HL-60/S4 treated with retinoic acid at 250 ng/mL for 4 days and 3 days (cell line): ENCODE data around the gene KRT84.
"Not testable (repeated sequence)": the region's sequence is repeated elsewhere in the genome, so short reads cannot be mapped to it uniquely, and the experiment has no call there.

ENCODE experiments used
- in situ Hi-C: fragments of 300-500 bp; cut with MboI; formaldehyde crosslinking; loops from 2 replicates; pipeline ENCODE4 v1.7.0; 2022; ENCODE audit warnings: low sequenced_read_pairs

Gene KRT84

DNA sequence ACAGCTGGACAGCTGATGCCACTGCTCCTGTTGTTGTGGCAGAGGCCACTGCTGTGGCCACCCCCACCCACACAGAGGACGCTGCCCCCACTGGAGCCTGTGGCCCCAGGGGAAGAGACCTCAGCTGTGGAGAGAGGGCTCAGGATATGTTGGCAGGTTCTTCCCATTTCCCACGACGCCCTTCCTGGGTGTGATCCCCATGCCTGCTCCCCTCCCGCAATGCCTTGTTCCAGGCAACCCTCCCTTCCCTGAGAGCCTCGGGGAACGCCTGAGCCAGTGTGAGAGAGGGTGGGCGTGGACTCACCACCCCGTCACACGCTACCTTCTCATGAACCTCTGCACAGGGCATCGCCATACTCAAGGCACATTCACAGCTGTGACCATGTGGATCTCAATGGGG, 26.4 kb upstream of the KRT84 start:
- in situ Hi-C loops = no loop called here

DNA sequence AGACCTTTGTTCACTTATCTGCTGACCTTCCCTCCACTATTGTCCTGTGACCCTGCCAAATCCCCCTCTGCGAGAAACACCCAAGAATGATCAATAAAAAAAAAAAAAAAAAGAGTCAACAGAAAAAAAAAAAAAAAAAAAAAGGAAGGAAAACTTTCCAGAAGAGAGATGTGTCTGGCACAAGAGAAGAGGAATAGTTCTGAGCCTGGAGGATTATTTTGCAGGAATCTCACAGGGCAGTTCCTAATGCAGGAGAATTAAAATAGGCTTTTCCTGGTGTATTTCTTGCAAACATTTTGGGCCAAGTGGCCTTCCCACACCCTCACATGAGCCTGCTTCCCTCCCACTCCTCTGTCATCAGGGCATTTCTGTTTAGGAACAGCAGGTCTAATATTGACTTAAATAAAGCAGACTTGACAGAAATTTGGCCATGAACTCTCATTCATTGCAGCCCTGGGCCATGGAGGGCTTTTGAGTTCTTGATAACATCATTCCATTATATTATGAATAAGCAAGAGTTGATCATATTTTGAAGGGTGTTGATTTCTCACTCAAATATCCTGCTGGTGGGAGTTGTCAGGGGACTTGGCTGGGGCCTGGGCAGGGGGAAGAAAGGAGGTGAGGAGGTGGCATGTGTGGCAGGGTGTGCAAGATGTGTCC, 25.3 kb upstream of the KRT84 start:
- in situ Hi-C loops = not testable (repeated sequence)

DNA sequence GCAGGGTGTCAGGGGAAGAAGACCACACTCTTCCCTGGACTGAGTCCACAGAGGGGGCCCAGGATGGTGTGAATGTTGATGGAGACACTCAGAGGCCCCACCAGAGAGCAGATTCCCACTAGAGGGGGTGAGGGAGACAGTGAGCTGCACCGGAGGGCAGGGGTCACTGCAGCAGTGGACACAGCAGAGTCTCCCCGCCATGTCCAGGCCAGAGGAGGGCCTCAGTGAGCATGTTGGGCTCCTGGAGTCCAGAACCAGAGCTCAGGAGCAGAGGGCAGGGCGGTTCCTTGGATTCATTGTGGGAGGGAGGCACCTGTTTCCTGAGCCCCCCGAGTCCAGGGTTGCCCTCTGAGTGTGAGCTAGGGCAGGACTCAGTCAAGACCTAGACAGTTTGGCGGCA, 22.5 kb upstream of the KRT84 start:
- in situ Hi-C loops = no loop called here

DNA sequence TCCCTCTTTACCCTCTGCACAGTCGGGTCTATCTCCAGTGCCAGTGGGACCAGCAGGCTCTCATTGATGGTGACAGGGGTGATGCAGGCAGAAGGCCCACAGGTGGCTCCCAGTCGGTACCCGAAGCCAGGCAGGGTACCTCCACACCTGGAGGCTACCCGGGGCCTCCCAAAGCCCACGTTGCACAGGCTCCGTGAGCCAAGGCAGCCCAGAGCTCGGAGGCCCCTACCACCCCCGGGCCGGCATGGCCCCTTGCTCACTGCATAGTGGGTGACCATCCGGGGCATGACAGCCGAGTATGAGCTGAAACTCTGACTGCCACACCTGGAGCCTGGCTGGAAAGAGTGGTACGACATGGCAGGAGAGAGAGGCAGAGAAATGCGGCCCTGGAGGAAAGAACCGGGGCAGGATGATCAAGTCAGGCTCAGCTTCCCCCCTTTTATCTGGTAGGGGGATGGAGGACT, 20.5 kb upstream of the KRT84 start, which contains the start of gene KRT82:
Gene KRT82, minus strand, starts transcription at position 414 of the 464 bp plus-strand sequence. Its CDS starts 58 bp downstream, at position 356.
- in situ Hi-C loops = no loop called here

DNA sequence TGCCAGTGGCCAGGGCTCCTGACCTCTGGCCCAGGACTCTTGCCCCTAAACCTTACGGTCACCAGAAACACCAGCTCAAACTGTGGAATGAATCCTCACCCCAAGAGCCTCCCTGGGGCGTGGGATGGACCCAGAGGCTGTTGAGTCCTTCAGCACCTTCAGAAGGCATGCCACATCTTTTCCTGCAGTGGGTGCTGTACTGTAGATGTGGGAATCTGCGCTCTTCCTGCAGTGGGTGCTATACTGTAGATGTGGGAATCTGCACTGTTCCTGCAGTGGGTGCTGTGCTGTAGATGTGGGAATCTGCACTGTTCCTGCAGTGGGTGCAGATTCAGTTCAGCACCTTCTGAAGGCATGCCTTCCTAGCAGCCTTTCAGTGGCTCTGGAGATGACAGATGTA, 19.5 kb upstream of the KRT84 start:
- in situ Hi-C loops = no loop called here

DNA sequence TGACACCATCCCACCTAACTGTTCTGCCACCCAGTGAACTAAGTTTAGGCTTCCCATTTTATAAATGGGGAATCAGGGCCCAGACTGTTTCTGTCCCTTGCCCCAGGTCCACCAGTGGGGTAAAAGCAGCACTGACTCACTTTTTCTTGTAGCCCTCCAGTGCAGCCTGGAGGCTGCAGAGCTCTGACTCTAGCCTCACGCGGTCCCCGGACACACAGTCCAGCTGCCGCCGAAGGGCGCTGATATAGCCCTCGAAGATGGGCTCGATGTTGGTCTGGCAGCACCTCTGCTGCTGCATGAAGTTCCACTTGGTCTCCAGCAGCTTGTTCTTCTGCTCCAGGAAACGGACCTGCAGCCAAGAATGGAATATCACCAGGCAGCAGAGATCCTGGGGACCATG, 18.1 kb upstream of the KRT84 start:
- in situ Hi-C loops = no loop called here

DNA sequence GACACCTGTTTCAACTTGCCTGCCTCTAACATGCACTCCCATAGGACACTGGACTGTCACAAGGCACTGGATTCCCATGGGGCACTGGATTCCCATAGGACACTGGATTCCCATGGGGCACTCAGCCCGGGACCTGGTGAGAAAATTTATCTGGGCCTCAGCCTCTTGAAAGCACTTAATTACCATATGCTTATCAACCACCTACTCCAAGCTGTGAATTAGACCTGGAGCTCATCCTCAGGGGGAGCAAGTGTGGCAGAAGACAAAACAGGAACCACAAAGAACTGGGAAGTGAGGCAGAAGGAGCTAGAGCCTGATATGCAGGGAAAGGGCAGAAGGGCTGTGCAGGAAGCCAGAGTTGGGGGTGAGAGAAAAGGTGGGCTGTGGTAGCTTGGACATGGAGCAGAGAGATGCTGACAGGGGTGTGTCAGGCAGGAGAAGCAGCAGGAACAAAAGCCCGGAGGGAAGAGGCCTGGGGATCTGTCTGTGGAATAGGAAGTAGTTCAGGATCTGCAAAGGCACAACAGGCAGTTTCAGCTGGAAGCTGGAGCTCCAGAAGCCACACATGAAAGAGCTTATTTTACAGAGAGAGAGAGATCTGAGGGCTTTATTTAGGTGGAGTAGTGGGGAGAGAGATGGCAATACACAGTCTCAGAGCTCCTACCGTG, 17.6 kb upstream of the KRT84 start:
- in situ Hi-C loops = no loop called here

DNA sequence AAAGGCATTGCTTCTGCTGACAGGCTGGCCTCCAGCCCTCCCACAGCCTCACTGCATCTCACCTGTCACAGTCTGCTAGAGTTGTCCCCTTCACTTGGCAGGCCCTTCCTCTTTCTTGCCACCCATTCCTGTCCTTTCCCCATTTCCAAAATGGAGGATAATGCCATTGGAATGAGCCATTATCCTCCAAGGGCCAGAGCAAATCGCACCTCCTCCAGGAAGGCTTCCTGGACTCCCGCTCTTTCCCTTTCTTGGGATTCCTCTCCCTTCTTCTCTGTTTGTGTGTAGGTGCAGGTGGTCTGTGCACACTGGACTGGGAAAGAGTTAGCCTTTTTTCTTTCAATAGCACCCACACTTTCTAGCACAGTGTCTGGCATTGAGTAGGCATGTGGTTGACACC, 16.9 kb upstream of the KRT84 start:
- in situ Hi-C loops = no loop called here

DNA sequence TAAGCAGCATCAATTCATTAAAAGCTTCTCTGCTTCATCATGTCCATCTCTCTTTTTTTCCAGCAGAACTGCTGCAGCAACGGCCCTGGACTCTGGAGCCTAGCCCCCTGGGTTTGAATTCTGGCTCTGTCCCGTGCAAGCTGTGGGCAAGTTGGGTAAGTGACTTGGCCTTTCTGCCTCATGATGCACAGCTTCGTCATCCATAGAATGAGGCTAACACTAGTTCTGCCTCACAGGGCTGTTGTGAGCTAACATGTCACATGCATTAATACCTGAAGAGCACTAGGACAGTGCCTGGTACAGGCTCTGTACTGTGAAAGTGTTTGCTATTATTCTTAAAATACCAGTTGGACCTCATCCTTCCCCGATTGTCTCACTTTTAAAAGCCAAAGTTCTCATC, 16.5 kb upstream of the KRT84 start:
- in situ Hi-C loops = no loop called here

DNA sequence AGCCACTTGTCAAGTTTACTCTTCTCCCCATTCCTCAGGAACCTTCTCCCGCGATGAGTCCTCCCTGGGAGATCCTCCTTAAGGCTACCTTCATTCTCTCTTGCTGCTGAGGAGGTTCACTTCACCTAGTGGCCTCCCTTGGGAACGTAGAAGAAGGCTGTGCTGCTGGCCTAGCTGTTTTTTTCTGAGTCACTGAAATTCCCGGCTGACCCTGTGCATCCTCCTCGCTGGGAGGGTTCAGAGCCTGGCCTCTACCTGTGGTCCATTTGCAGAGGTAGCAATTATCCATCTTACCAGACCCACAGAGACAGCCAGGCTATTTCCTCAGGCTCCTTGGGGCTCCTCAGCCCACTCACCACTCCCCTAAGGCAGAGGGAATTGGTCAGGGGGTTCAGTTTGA, 16.1 kb upstream of the KRT84 start:
- in situ Hi-C loops = no loop called here

DNA sequence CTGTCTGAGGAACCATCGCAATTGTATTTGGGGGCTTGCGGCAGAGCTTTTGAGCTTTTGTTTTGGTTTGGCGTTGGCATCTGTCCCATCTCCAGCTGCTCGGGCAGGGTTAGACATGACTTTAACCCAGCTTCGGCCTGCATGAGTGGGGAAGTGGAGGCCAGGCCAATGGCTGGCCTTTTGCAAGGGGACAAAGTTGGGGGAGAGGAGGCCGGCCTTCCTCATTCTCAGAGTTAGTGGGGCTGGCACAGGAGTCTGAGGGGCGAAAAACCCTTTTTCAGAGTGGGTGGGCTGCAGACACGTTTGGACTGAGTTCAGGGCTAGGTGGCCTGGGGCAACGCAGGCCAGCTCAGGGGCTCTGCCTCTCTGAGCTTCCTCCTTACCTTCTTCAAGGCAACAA, 15.5 kb upstream of the KRT84 start:
- in situ Hi-C loops = no loop called here

DNA sequence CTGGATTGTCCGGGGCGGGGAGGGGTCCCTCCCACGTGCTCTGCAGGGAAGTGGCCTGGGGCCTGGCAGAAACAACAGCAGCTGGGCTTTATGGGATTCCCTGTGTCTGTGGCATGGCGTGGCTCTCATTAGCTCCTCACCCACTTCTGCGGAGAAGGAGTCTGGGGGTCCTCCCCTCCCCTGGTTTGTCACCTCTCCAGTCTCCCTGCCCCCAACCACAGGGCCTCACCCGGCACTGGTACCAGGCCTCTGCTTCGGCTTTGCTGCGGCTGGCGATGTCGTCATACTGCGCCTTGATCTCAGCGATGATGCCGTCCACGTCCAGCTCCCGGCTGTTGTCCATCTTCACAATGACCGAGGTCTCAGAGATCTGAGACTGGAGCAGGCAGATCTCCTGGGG, 14.3 kb upstream of the KRT84 start:
- in situ Hi-C loops = loop anchor here (25.0 kb wide), 2 partner anchors 463 to 588 kb away; no protein-coding TSS in a partner anchor

DNA sequence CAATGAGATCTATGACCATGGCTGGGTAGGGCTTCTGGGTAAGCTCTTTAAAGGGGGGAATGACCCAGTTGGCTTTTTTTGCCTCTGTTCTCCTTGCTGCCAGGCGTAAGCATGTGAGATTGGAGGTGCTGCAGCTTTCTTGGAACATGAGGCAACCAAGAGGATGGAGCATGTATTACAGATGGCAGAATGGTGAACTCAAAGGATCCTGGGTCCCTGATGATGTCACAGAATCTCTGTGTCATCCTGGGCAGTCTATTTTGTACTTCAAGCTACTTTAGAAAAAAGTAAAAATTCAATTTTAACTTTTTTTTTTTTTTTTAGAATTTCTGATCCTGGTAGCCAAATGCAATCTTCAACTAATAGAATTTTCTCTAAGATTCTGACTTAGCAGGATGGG, 12.7 kb upstream of the KRT84 start:
- in situ Hi-C loops = loop anchor here (25.0 kb wide), 2 partner anchors 464 to 589 kb away; no protein-coding TSS in a partner anchor

DNA sequence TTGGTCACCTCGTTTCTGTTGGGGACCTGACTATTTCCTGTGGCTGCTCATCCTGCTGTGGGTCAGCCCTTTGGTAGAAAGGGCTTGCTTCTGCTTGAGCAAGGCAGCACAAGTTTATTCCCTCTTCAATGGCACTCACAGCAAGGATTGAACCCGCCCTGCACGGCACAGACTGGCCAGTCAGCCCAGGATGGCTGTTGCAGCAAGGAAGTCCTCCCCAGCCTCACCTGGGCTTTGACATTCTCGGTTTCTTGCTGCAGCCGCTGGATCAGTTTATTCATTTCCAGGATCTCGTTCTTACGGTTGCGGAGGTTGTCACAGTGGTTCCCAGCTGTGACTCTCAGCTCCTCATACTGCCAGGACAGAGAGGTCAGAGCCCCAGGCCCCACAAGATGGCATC, 11.2 kb upstream of the KRT84 start:
- in situ Hi-C loops = loop anchor here (25.0 kb wide), 2 partner anchors 466 to 591 kb away; no protein-coding TSS in a partner anchor

DNA sequence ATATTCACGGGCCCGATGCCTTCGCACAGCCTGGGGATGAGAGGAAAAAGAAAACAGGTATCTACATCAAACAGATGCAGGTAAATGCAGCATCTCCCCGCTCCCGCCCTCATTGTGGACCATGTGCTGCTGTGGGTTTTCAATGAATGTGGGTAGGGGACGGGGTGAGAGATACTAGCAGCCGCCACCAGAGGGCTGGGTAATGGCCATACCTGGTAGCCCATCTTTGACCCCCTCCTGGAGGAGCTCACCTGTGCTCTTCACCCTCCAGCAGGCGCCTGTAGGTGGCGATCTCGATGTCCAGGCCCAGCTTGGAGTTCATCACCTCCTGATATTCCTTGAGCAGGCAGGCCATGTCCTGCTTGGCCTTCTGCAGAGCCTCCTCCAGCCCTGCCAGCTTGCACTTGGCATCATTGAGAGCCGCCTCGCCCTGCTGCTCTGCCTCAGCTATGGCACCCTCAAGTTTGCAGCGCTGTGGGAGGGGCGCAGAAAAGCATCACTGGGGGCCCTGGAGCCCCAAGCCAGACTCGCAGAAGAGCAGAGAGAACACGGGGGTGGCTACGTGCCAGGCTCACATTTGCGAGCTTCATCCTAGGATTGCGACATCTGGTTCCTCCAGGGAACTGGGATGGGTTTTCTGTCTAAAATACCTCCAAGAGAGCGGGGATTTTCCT, 10.4 kb upstream of the KRT84 start:
- in situ Hi-C loops = loop anchor here (25.0 kb wide), 2 partner anchors 466 to 591 kb away; no protein-coding TSS in a partner anchor

DNA sequence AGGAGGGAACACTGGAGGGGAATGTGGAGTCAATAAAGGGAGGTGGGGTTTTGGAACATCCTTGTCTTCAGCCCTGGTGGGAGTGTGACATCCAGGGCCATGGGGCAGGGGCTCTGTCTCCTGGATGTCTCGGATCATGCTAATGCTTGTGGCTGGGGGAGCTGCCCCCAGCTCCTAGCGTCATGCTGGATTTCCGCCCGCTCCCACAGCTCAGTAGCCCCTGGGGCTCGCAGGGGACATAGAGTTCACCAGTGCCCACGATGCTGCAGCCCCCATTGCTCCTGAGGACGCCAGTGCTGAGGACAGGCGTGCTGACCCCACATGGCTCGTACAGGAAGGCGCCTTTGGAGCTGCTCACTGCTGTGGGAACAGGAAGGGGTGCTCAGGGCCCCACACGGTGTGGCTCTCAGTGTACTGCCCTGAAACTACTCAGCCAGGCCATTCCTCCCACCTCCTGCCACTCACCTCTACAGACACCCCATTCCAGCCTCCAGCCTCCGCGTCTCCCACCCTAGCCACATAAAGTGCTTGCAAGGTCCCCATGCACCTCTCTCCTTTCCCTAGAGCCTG, 9.5 kb upstream of the KRT84 start:
- in situ Hi-C loops = loop anchor here (25.0 kb wide), 2 partner anchors 467 to 592 kb away; no protein-coding TSS in a partner anchor

DNA sequence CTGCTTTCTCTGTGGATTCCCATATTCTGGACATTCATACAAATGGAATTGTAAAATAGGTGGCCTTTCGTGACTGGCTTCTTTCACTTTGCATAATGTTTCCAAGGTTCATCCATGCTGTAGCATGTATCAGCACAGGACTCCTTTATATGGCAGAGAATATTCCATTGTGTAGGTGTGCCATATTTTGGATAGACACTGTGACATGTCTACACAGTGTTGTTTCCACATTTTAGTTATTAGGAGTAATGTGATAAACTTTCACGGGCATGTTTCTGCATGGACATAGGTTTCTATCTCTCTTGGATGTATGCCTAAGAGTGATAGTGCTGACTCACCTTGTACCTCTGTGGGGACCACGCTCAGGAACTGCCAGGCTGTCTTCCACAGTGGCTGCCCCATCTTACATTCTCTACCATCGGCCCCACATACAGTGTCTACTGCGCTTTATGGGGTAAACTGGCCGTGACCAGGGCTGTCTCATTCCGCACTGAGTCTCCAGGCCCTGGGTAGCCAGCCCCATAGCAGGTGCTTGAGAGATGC, 7.1 kb upstream of the KRT84 start:
- in situ Hi-C loops = loop anchor here (25.0 kb wide), 2 partner anchors 470 to 595 kb away; no protein-coding TSS in a partner anchor

DNA sequence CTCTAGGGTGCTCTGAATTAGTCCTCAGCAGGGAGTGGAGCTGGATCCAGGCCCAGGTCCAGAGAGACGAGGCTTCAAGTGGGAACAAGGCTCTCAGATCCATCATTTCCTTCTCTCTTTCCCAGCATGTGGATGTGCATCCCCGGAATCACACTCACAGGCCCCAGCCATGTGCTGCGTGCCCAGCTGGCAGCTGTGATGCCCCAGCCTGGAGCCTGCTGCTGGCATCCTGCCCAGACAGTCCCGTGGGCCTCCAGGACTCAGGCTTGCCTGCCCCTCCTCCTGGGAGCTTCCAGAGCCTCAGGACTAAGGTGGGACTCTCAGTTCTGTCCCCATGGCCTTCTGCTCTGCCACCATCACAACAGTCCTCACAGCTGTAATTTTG, 6.2 kb upstream of the KRT84 start:
- in situ Hi-C loops = loop anchor here (25.0 kb wide), 2 partner anchors 471 to 596 kb away; no protein-coding TSS in a partner anchor

DNA sequence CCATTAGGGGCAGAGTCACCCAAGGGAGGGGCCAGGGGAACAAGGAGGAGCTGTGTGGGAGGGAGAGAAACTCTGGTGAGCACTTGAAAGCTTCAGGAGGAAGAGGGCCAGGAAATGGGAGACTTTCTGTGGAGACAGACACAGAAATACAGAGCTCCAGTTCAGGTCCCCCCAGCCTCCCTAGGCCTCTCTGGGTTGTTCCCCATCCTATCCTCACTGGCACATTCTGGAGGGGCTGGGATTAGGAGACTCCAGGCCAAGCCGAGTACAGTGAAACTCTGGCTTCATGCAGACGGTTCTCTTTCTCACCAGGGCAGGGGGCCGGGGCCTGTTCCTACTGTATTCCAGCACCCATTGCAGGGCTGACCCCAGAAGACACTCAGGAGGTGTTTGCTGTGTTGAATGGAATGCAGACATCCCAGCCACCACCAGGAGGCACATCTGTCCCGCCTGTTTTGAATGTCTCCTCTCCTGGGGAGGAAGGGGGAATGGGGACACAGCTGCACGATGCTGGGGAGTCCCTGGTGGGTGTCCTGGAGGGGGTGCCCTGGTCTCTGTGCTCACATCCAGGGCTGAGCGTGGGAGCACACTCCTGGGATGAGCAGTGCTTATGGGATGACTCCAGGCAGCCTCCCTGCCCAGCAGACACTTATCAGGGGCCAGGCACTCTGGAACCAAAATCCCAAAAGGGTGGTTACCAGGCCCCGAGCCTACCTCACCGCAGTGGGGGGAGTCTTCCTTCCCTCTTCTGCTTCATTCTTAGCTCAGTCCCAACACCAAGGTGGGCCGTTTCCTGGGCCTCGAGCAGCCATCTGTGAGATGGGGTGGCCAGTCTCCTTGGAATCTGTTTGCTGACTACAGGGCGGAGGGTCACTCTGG, 5.5 kb upstream of the KRT84 start:
- in situ Hi-C loops = loop anchor here (25.0 kb wide), 2 partner anchors 471 to 596 kb away; no protein-coding TSS in a partner anchor
